ENCODE data around the gene ARAP2.

The ARAP2 gene

GRCh38 chr4:36168127-36168878 is 76.0 kb downstream of the ARAP2 start:
- Histone ChIP-seq H3K9me3 (ENCODE audit: severe bottlenecking) (no peaks in the 10 kb centered on the region), H3K4me3 (ENCODE audit: low read depth, low read length) (no peak overlapping the region), H3K27me3 (ENCODE audit: insufficient read depth, low read depth, severe bottlenecking) (peaks cover 39% of the 10 kb centered on the region), H3K36me3 (no peaks in the 10 kb centered on the region), H3K27ac (no peak overlapping the region)
- no peak for TF ChIP-seq CTCF (IDR thresholded peaks at IDR 0.05; ENCODE audit: low read depth, low read length)
- no peak for DNase-seq

DNA sequence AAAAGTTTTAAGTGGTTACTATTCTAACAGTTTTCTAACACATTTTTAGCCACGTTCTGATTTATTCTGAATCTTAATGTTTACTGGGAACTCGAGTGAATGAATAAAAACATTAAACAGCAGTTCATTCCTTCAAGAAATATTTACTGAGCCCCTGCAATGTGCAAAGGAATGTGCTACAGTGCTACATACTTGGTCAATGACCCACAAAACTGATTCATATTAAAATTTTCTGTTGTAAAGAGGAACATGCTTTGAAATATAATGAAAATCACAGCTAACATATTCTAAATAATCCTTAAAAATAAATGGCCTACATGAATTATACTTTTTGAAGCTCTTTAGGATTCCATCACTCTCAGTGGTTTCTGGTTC is 78.7 kb downstream of the ARAP2 start:
- H3K36me3 ChIP-seq: no peaks in the 10 kb centered on the region
- no peak overlapping the region for H3K4me3 ChIP-seq (ENCODE audit: low read depth, low read length)
- no peaks in the 10 kb centered on the region for H3K9me3 ChIP-seq (ENCODE audit: severe bottlenecking)
- H3K27me3 ChIP-seq (ENCODE audit: insufficient read depth, low read depth, severe bottlenecking): peaks cover 46% of the 10 kb centered on the region
- no peak for DNase-seq
- no peak overlapping the region for H3K27ac ChIP-seq
- no peak for TF ChIP-seq CTCF (IDR thresholded peaks at IDR 0.05; ENCODE audit: low read depth, low read length)

DNA sequence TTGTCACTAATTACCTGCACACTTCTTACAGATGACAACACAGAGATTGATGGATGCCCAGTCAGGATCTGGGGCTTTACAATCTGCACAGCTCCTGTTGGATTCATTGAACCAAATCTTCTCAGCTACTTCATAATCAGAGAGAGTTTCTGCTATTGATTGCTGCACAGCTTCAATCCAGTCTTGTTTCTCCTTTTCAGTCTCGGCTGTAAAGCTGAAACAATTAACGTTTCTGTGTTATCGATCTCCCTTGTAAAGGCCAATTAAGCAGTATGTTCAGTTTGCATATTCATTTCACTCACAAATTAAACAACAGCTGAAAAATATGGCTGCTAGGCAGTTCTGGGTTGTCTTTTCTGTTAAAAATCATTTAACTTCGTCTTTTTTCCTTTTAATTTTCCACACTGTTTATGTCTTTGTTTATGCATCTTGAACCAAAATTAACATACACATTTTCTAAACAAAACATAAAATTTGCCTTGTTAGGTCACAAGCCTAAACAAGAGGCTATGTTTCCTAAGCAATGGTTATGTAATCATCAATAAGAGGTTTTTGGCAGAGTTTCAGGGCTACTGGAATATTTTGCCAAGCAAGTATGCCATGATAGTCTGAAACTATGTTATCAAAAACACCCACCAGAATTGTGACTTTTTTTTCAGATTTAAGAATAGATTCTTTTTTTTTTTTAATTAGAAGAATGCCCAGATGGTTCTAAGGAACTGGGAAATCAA is 79.2 kb downstream of the ARAP2 start:
- Histone ChIP-seq H3K27me3 (ENCODE audit: insufficient read depth, low read depth, severe bottlenecking) (peaks cover 47% of the 10 kb centered on the region), H3K4me3 (ENCODE audit: low read depth, low read length) (no peak overlapping the region), H3K27ac (no peak overlapping the region), H3K9me3 (ENCODE audit: severe bottlenecking) (no peaks in the 10 kb centered on the region), H3K36me3 (no peaks in the 10 kb centered on the region)
- DNase-seq: no peak
- no peak for TF ChIP-seq CTCF (IDR thresholded peaks at IDR 0.05; ENCODE audit: low read depth, low read length)

DNA sequence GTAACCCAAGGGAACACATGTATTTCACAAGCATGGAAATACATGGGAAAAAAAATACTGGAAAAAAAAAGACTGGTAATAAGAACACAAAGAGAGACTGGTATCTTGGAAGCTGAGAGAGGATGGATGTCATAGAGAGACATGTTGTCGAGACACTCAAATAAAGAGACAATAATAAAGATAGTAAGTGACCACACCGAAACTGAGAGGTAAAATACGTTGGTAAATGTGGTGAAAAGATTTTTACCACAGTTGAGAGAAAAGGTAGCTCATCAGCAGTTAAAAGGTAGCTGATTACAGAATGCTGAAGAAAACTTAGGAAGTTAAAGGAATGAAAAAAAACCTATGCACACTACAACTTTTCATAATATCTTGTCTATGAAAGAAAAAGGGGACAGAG is 81.1 kb downstream of the ARAP2 start:
- TF ChIP-seq CTCF (IDR thresholded peaks at IDR 0.05; ENCODE audit: low read depth, low read length): no peak
- Histone ChIP-seq H3K9me3 (ENCODE audit: severe bottlenecking) (no peaks in the 10 kb centered on the region), H3K27ac (no peak overlapping the region), H3K36me3 (no peaks in the 10 kb centered on the region), H3K4me3 (ENCODE audit: low read depth, low read length) (no peak overlapping the region), H3K27me3 (ENCODE audit: insufficient read depth, low read depth, severe bottlenecking) (peaks cover 44% of the 10 kb centered on the region)
- DNase-seq: no peak

DNA sequence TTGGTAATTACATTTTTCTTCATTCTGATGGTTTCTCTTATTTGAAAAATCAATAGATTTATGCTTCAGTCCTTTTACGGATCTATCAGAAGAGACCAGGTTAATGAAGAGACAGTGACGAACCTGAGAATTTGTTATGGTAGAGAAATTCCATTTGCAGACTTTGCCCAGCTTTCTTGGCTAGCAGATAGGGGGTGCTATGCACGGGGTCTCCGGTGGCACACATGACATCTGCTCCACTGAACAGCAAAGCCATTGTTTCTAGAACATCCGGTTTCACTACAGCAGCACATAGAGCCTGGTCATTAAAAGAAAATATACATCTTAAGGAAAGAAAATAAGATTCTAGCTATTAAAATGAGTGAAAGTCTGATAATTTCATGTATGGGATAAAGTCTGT is 85.1 kb downstream of the ARAP2 start:
- Histone ChIP-seq H3K27me3 (ENCODE audit: insufficient read depth, low read depth, severe bottlenecking) (peaks cover 33% of the 10 kb centered on the region), H3K36me3 (no peaks in the 10 kb centered on the region), H3K9me3 (ENCODE audit: severe bottlenecking) (no peaks in the 10 kb centered on the region), H3K4me3 (ENCODE audit: low read depth, low read length) (no peak overlapping the region), H3K27ac (no peak overlapping the region)
- DNase-seq: peak; percentile 16
- peak; percentile 50 for TF ChIP-seq CTCF (IDR thresholded peaks at IDR 0.05; ENCODE audit: low read depth, low read length)

All from WERI-Rb-1 (cell line).